Endothelial cell of umbilical vein (primary cell): ENCODE results near the gene GATD1. TPM values are rescaled to one million over a fixed set of nuclear protein-coding genes. Genes with fewer than 3 reads are reported as not detected.

Experiments used
- BruUV-seq: library from RNA; stranded (reverse); fragments of 400-500 nt; replicated peaks from 2 replicates; lab custom pipeline; 2021; lab: Mats Ljungman, UMichigan
- CTCF ChIA-PET: fragments of 300-600, 350-600 bp; sonication (Branson Sonifier 250); formaldehyde crosslinking; loops from one replicate; lab custom pipeline; 2021; ENCODE audit warnings: antibody characterized with exemption, inconsistent platforms; lab: Charles Lee
- POLR2A ChIA-PET: fragments of 300-600, 350-600 bp; sonication (Branson Sonifier 250); formaldehyde crosslinking; loops from one replicate; lab custom pipeline; 2021; ENCODE audit warnings: antibody characterized with exemption, inconsistent platforms; lab: Charles Lee
- DNase-seq: peaks from one replicate; pipeline ENCODE4 v3.0.0-alpha.2; 2011; ENCODE audit warnings: low read depth, low spot score
- FAIRE-seq: peaks from 2 replicates; lab custom pipeline; 2011; peaks lifted over from hg19 to GRCh38; lab: Jason Lieb, UNC
- H2AFZ ChIP-seq: 2 replicates; pipeline ENCODE4 v1.6.0; 2012; ENCODE audit warnings: low read depth, low read length, control low read depth, inconsistent platforms
- H3K27ac ChIP-seq: 2 replicates; pipeline ENCODE4 v1.5.1; 2011; ENCODE audit warnings: low read depth, mild to moderate bottlenecking, control low read depth, low read length, moderate library complexity; ENCODE audit not compliant: insufficient read depth
- H3K27me3 ChIP-seq, 2 experiments: 2 replicates each; pipeline versions ENCODE4 v1.6.0 to v1.6.1; 2011; ENCODE audit warnings: low read length in 2 of 2, mixed read lengths in 1 of 2; ENCODE audit not compliant: control insufficient read depth in 2 of 2, insufficient read depth in 2 of 2
- H3K36me3 ChIP-seq, 2 experiments: 2 replicates in 1 of 2; 3 replicates in 1 of 2; pipeline ENCODE4 v1.5.1; 2011; ENCODE audit warnings: low read length in 2 of 2, mild to moderate bottlenecking in 1 of 2, moderate library complexity in 1 of 2; ENCODE audit not compliant: control insufficient read depth in 2 of 2, insufficient read depth in 2 of 2; ENCODE audit errors: extremely low read depth in 1 of 2
- H3K4me1 ChIP-seq: 3 replicates; pipeline ENCODE4 v1.5.1; 2011; ENCODE audit warnings: mild to moderate bottlenecking, low read length; ENCODE audit not compliant: control insufficient read depth, insufficient read depth; ENCODE audit errors: extremely low read depth
- H3K4me2 ChIP-seq: 2 replicates; pipeline ENCODE4 v1.6.1; 2011; ENCODE audit warnings: low read length, control low read depth, mixed read lengths; ENCODE audit not compliant: insufficient read depth
- H3K4me3 ChIP-seq, 3 experiments: fragments of 200-600 bp in 1 of 3; sonication (generic), shearing (Covaris generic) in 1 of 3; replicated peaks in 1 of 3; 2 replicates each; pipeline ENCODE4 v1.5.1; 2011 to 2016; ENCODE audit warnings: control low read depth in 3 of 3, low read length in 3 of 3, mild to moderate bottlenecking in 2 of 3, inconsistent platforms in 1 of 3, low read depth in 1 of 3, moderate library complexity in 1 of 3; ENCODE audit not compliant: insufficient read depth in 1 of 3
- H3K79me2 ChIP-seq: 2 replicates; pipeline ENCODE4 v1.6.0; 2012; ENCODE audit warnings: low read length, inconsistent platforms; ENCODE audit not compliant: control insufficient read depth, insufficient read depth
- H3K9ac ChIP-seq: replicated peaks from 2 replicates; pipeline ENCODE3; 2011; ENCODE audit warnings: low read length, control low read depth; ENCODE audit not compliant: insufficient read depth; ENCODE audit errors: extremely low read depth
- H3K9me1 ChIP-seq: replicated peaks from 3 replicates; pipeline ENCODE4 v1.6.0; 2011; ENCODE audit warnings: mild to moderate bottlenecking, low read length; ENCODE audit not compliant: control insufficient read depth, insufficient read depth; ENCODE audit errors: extremely low read depth
- H3K9me3 ChIP-seq: replicated peaks from 2 replicates; pipeline ENCODE4 v1.5.1; 2012; ENCODE audit warnings: low read length, inconsistent platforms; ENCODE audit not compliant: control insufficient read depth, insufficient read depth
- H4K20me1 ChIP-seq: replicated peaks from 2 replicates; pipeline ENCODE3; 2011; ENCODE audit warnings: mild to moderate bottlenecking, low read length; ENCODE audit not compliant: control insufficient read depth, insufficient read depth; ENCODE audit errors: extremely low read depth
- CTCF ChIP-seq, 2 donors: IDR thresholded peaks; 1 replicate in 1 of 2; 2 replicates in 1 of 2; pipeline ENCODE4 v1.5.1; 2011; ENCODE audit warnings: low read length in 2 of 2, mild to moderate bottlenecking in 2 of 2, moderate library complexity in 2 of 2, control low read depth in 1 of 2, inconsistent platforms in 1 of 2, low read depth in 1 of 2; ENCODE audit not compliant: insufficient read depth in 1 of 2; ENCODE audit errors: extremely low read depth in 1 of 2
- EZH2 ChIP-seq: IDR thresholded peaks from 2 replicates; pipeline ENCODE4 v1.6.1; 2012; ENCODE audit warnings: borderline replicate concordance, low read depth, mild to moderate bottlenecking, moderate library complexity, low read length, inconsistent platforms; ENCODE audit not compliant: severe bottlenecking
- FOS ChIP-seq: IDR thresholded peaks from 2 replicates; pipeline ENCODE4 v1.6.1; 2011; ENCODE audit warnings: mild to moderate bottlenecking, low read length, moderate library complexity, borderline replicate concordance; ENCODE audit not compliant: insufficient read depth
- GATA2 ChIP-seq: IDR thresholded peaks from 2 replicates; pipeline ENCODE4 v1.7.0; 2011; ENCODE audit warnings: low read depth, mild to moderate bottlenecking, moderate library complexity, mixed read lengths, low read length; ENCODE audit not compliant: insufficient read length, insufficient read depth
- JUN ChIP-seq: IDR thresholded peaks from 2 replicates; pipeline ENCODE4 v1.6.1; 2011; ENCODE audit warnings: borderline replicate concordance, low read depth; ENCODE audit not compliant: insufficient read length, insufficient read depth
- MYC ChIP-seq: IDR thresholded peaks from one replicate; pipeline ENCODE4 v1.6.1; 2011; ENCODE audit warnings: mild to moderate bottlenecking, low read depth, low read length
- POLR2A ChIP-seq: IDR thresholded peaks from 2 replicates; pipeline ENCODE4 v1.6.1; 2012; ENCODE audit warnings: low read depth, mild to moderate bottlenecking, control low read depth, low read length
- POLR2AphosphoS5 ChIP-seq: IDR thresholded peaks from 2 replicates; pipeline ENCODE4 v1.6.1; 2012; ENCODE audit warnings: low read depth, mild to moderate bottlenecking, control low read depth, low read length, moderate library complexity; ENCODE audit not compliant: insufficient read depth
- dilution Hi-C: fragments of 300-500 bp; cut with MboI; formaldehyde crosslinking; loops from one replicate; pipeline ENCODE4 v1.15.0; 2019; ENCODE audit warnings: low sequenced_read_pairs; ENCODE audit not compliant: extremely low pct_ligation_motif_present
- intact Hi-C: fragments of 100-400 bp; cut with micrococcal nuclease; formaldehyde crosslinking; loops from one replicate; pipeline ENCODE4 v1.10.0; 2022
- polyA plus RNA-seq, 4 experiments: library from polyadenylated mRNA; depleted of rRNA in 3 of 4; stranded (reverse) in 3 of 4; unstranded in 1 of 4; fragments of >200 nt; gene quantifications; 2 replicates each; pipeline versions ENCODE4 v1.2.1 to v1.2.3, GENCODE V29; 2011 to 2012; ENCODE audit warnings: missing spikeins in 1 of 4
- total RNA-seq: library from RNA; stranded (reverse); gene quantifications from 2 replicates; pipeline ENCODE4 v1.2.3, GENCODE V29; 2021
- TF ChIP-seq, protein P1 (sequence below): IDR thresholded peaks from 2 replicates; pipeline ENCODE4 v1.6.1; 2011; ENCODE audit not compliant: insufficient read depth, insufficient read length

Gene GATD1
- total and polyA plus RNA-seq, 2 donors (not counting 3 experiments of a cell fraction or from before 2014, with no cell fraction given) = 70.6 to 83.1 TPM

GRCh38 chr11:792873-793272, 15.6 kb upstream of the GATD1 start:
- peaks cover 11% of the 10 kb centered on the region for H3K79me2 ChIP-seq
- no peaks in the 10 kb centered on the region for H3K27me3 ChIP-seq
- no peak overlapping the region for H3K27ac ChIP-seq
- BruUV-seq = no TSS peak
- no peaks in the 10 kb centered on the region for H3K36me3 ChIP-seq
- no peaks in the 10 kb centered on the region for H3K9me3 ChIP-seq
- TF ChIP-seq EZH2 = no peak
- no peak for TF ChIP-seq MYC
- TF ChIP-seq GATA2 = no peak
- no peak for TF ChIP-seq JUN
- no peak for TF ChIP-seq POLR2A
- TF ChIP-seq FOS = no peak
- H4K20me1 ChIP-seq = no peaks in the 10 kb centered on the region
- ChIA-PET CTCF (no interaction called here), POLR2A (no interaction called here)
- intact Hi-C loops (no loop called here), dilution Hi-C loops (no loop called here)
- no peak overlapping the region for H3K4me2 ChIP-seq
- peaks cover 14% of the 10 kb centered on the region for H3K4me1 ChIP-seq
- no peaks in the 10 kb centered on the region for H3K9me1 ChIP-seq
- H3K4me3 ChIP-seq = no peak overlapping the region
- H3K9ac ChIP-seq = no peak overlapping the region
- no peak overlapping the region for H2AFZ ChIP-seq
- DNase-seq (no peak), FAIRE-seq (no peak)

DNA sequence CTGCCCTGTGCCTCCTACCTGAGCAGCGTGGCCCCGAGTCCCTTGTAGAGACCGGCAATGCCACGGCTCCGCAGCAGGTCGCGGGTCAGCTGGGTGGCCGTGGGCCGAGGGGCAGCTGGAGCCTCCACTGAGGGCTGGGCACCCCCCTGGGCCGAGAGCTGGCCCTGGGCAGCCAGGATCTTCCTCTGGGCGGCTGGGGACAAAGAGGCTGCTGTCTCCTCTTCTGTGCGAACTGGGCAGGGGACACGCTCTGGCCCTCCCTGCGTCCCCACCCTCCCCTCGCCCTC, 15.2 kb upstream of the GATD1 start:
- H3K9me1 ChIP-seq = no peaks in the 10 kb centered on the region
- POLR2A ChIA-PET = no interaction called here
- CTCF ChIA-PET = no interaction called here
- FAIRE-seq = no peak
- no peak overlapping the region for H2AFZ ChIP-seq
- no TSS peak for BruUV-seq
- H3K36me3 ChIP-seq = no peaks in the 10 kb centered on the region
- H3K9me3 ChIP-seq = no peaks in the 10 kb centered on the region
- peaks cover 14% of the 10 kb centered on the region for H3K4me1 ChIP-seq
- H3K4me3 ChIP-seq = no peak overlapping the region
- H3K4me2 ChIP-seq = no peak overlapping the region
- intact Hi-C loops = no loop called here
- no peaks in the 10 kb centered on the region for H4K20me1 ChIP-seq
- TF ChIP-seq MYC (no peak), JUN (no peak), POLR2AphosphoS5 (no peak), POLR2A (no peak), EZH2 (no peak), FOS (no peak), GATA2 (no peak), CTCF (IDR thresholded peaks at IDR 0.05; ENCODE audit: extremely low read depth in 1 of 2, insufficient read depth in 1 of 2, low read depth in 1 of 2, low read length in 2 of 2) (no peak)
- TF ChIP-seq, protein P1, sequence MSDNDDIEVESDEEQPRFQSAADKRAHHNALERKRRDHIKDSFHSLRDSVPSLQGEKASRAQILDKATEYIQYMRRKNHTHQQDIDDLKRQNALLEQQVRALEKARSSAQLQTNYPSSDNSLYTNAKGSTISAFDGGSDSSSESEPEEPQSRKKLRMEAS = no peak
- DNase-seq = no peak
- no peak overlapping the region for H3K27ac ChIP-seq
- peaks cover 11% of the 10 kb centered on the region for H3K79me2 ChIP-seq
- no peak overlapping the region for H3K9ac ChIP-seq
- dilution Hi-C loops = no loop called here
- H3K27me3 ChIP-seq = no peaks in the 10 kb centered on the region
